HS-27A (cell line): ENCODE measurements around the gene DPH6.
A peak's percentile ranks its signal among the peaks of the same experiment; 100 is the strongest.
"Not testable (repeated sequence)": the region's sequence is repeated elsewhere in the genome, so short reads cannot be mapped to it uniquely, and the experiment has no call there.

ENCODE experiments used
- DNase-seq: peaks from one replicate; pipeline ENCODE4 v3.0.0-alpha.2; 2012; ENCODE audit warnings: low read depth, missing footprints

DPH6 gene

GRCh38 chr15:35485411-35485810 lies 60.6 kb downstream of the DPH6 start:
- DNase-seq, result no peak

DNA sequence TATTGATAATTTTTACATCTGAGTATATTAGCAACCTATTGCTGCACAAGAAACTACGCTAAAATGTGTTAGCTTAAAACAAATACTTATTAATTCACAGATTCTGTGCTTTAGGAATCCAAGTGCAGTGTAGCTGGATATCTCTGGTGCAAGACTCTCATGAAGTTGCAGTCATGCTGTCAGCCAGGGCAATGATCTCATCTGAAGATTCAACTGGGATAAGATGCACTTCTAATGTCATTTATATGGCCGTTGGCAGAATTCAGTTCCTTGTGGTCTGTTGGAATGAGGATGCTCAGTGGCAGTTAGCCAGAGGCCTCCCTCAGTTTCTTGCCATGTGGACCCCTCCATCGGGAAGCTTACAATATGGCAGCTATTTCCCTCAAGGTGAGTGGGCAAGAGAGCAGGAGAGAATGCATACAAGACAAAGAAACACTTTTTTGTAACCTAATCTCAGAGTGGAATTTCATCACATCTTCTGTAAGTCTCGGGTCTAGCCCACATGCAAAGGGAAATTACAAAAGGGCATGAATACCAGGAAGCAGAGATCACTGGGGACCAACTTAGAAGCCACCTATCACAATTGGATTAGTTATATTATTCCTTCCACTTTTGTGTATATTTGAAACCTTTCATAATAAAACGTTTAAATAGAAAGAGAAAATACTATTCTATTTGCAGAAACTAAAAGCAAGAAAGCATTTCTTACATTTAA lies 61.6 kb downstream of the DPH6 start:
- no peak for DNase-seq

DNA sequence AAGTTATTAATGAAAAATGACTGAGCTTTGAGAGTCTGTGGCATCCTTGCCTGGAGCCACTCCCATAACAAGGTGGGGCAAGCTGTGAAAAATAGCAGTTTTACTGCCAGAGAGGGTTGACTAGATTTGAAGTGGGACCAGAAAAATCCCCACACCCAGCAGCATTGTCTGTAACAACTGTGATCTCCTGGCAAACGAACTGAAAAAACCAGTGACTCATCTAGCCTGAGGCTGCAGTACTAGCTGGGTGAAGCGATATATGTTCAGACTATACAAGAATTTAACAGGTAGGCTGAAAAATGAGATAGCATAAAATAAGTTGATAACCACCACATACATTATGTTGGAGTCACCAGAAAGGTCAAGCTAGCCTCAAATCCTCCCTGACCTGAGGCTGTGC lies 64.0 kb downstream of the DPH6 start:
- DNase-seq, result peak; percentile 8

GRCh38 chr15:35481064-35481463 lies 64.9 kb downstream of the DPH6 start:
- no peak for DNase-seq

GRCh38 chr15:35479423-35479822 lies 66.5 kb downstream of the DPH6 start:
- DNase-seq, result no peak

GRCh38 chr15:35477312-35478262 lies 68.4 kb downstream of the DPH6 start:
- DNase-seq, result no peak

DNA sequence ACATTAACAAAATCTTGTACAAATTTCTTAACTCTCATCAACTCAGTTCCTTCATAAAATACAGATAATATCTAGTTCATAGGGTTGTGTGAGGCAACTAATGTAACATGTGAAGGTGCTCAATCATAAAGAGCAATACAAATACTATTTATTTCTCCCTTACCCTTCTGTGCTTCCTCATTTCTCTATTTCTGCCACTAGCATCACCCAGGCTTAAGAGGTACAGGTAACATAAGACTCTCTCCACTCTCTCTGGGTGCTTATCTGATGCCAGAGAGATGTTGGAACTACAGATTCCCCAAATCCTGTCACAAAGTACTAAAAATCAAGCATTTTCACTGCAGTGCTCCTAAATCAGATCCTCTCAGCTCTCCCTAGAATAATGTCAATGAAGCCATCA lies 74.9 kb downstream of the DPH6 start:
- DNase-seq, result no peak

GRCh38 chr15:35470441-35470840 lies 75.5 kb downstream of the DPH6 start:
- no peak for DNase-seq

- DNase-seq, result no peak
These were observed 79.5 kb downstream of the DPH6 start for GRCh38 chr15:35466476-35466875.

GRCh38 chr15:35465783-35466182 lies 80.2 kb downstream of the DPH6 start:
- no peak for DNase-seq

- DNase-seq, result no peak
These were observed 85.3 kb downstream of the DPH6 start for GRCh38 chr15:35460616-35461015.

- no peak for DNase-seq
These were observed 87.6 kb downstream of the DPH6 start for GRCh38 chr15:35458176-35458856.

GRCh38 chr15:35455201-35455600 lies 90.8 kb downstream of the DPH6 start:
- DNase-seq, result no peak

GRCh38 chr15:35450492-35450891 lies 95.5 kb downstream of the DPH6 start:
- DNase-seq, result no peak

- DNase-seq, result no peak
These were observed 97.7 kb downstream of the DPH6 start for GRCh38 chr15:35448294-35448693.

GRCh38 chr15:35445891-35446290 lies 100.1 kb downstream of the DPH6 start:
- no peak for DNase-seq

- DNase-seq, result no peak
These were observed 101.3 kb downstream of the DPH6 start for GRCh38 chr15:35444557-35445204.

GRCh38 chr15:35443376-35443775 lies 102.6 kb downstream of the DPH6 start:
- no peak for DNase-seq

DNA sequence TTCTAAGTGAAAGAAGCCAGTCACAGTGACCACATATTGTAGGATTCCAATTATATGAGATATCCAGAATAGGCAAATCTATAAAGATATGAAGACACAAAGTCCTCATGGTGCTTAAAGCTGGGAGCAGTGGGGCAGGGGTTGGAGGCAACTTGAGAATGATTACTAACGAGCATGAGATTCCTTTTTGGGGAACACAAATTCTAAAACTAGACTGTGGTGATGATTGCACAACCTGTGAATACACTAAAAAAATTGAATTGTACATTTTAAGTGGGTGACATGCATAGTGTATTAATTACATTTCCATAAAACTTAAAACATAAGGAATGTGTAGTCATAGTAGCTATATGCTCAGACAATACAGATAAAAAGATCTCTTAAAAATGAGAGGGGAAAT lies 103.2 kb downstream of the DPH6 start:
- no peak for DNase-seq

- DNase-seq, result not testable (repeated sequence)
These were observed 104.7 kb downstream of the DPH6 start for GRCh38 chr15:35441279-35441678.

DNA sequence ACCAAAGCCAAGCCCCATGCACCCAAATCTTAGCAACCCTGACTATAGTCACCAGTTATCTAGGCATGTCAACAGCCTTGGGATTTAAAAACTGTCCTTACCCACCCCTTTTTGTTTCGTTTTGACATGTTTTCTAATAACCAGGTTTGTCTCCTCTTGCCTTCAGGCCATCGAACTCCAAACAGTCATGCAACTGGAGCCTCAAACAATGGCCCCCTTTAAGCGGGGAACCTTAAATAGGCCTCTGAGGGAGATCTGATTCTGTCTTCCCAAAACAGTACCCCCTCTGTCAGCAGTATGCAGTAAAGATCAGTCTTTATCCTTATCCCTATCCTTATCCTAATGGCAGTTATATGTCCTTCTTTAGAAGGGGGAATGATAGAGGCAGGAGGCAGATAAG lies 105.7 kb downstream of the DPH6 start:
- DNase-seq, result no peak

GRCh38 chr15:35439291-35439690 lies 106.7 kb downstream of the DPH6 start:
- DNase-seq, result peak; percentile 33
